GM18907 (cell line): ENCODE data around the gene JUND.

ENCODE experiments used
- ATAC-seq: cut with Tn5 transposase; IDR thresholded peaks from one replicate; pipeline ENCODE4 v1.9.1; 2021; ENCODE audit warnings: mild to moderate bottlenecking, moderate library complexity; ENCODE audit not compliant: unreplicated experiment

JUND gene

DNA sequence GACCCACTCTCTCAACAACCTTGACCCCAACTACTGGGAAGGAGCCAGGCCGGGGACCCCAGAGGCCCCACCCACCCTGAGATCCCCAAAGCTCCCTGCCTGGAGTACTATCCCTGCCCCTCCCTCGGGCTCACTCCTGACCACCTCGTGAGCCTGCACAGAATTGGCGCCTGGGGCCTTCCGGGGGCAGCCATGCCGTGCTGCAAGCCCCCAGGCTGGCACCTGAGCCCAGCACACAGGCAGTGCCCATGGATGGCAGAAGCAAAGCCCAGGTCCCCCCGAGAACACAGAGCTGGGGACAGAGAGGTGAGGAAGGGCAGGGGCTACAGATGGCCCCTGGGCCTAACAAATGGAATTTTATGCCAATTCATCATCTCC, 27.5 kb upstream of the JUND start:
- ATAC-seq, result no peak

DNA sequence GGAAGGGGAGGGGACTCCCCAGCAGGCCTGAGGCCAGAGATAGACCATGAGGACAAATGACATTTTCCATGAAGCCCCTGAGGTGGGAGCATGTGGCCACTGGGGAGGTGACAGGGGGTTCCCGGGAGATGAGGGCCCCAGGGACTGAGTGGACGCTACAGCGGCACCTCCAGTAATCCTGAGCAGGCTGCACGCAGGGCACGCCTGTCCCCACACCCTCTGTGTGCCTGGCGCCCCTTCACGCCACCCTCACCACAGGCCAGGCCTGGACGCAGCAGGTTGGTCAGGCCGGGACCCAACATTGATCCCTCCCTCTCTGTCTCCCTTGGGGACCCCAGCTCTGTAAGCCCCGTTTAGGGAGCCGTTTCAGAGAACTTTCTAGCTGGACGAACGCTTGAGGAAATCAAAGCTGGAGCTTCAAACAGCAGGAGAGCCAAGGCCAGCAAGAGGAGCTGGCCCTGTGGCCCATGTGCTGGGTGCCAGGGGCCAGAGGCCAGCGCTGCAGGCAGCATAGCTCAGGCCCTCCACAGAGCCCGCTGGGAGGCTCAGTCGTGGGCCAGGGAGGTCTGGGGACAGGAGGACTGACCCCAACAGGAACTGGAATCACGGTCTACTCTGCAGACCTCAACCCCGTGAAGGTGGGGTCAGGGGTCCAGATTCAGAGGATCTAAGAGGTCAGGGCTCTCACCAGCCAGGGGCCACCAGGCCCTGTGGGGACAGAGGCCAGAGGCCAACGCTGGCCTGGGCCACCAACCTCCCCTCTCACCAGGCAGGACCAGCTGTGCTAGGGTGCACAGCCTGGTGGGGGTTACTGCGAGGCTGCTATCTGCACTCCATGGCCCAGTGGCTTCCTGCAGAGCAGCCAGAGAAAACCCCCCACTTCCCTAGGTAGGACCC, 26.9 kb upstream of the JUND start:
- ATAC-seq, result no peak

DNA sequence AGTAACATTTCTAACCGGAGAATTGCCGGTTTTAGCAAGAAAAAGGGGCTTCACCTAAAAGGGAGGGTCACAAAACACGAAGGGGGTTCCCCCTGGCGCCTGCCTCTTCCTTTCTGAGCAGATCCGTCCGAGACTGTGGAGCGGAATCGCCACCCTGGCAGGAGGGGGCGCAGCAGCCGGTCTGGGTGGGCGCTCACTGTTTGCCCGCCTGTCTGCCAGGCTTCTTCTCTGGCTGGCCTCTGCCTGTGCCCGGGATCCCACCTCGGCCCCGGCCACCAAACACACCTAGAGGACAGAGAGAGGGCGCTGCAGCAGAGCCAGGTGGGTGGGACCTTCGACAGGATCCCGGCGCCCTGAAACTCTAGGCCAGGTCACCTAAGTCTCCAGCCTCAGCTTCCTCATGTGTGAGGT, 25.9 kb upstream of the JUND start:
- no peak for ATAC-seq

DNA sequence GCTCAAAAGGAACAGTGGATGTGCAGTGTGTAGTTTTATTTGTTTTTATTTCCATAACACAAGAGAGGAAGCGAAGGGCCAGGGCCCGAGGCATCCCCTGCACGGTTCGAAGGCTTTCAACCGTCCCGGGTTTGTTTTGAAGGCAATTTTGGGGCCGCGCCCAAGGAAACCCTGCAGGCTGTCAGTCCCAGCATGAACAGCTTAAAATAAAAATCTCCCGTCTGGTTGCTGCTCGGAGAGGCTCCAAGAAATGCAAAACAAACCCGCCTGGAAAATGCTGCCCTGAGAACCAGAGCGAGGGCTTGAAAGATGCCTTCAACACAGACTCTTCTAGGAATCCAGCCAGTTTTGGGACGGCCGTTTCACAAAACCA, 25.5 kb upstream of the JUND start:
- no peak for ATAC-seq

DNA sequence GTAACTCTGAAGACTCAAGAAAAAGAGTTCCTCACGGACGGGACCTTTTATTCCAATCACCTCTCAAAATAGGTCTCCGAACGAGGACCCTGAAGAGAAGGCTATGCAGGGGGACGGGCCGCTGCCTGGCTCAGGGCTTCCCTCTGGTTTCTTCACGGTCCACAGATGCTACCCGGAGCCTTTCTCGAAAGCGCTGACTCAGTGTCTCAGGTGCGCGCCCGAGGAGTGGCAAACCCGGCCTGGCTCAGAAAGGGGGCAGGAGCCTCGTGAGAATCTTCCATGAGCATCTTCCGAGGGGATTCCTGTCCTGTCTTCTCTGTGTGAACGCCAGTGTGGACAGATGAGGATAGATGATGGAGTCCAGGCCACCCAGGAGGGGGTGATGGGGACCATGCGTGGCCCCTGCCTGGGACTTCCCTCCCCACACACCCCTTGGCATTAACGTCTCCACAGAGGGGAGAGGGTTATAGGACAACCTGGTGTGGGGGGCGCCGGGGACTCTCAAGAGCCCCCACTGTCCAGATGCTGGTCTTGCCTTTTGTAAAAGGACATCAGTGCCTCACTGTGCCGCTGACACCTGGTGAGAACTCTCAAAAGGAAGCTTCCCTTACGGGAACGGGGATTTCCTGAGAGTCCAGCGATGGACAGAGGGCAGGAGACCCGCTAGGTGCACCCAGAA, 24.9 kb upstream of the JUND start:
- no peak for ATAC-seq

DNA sequence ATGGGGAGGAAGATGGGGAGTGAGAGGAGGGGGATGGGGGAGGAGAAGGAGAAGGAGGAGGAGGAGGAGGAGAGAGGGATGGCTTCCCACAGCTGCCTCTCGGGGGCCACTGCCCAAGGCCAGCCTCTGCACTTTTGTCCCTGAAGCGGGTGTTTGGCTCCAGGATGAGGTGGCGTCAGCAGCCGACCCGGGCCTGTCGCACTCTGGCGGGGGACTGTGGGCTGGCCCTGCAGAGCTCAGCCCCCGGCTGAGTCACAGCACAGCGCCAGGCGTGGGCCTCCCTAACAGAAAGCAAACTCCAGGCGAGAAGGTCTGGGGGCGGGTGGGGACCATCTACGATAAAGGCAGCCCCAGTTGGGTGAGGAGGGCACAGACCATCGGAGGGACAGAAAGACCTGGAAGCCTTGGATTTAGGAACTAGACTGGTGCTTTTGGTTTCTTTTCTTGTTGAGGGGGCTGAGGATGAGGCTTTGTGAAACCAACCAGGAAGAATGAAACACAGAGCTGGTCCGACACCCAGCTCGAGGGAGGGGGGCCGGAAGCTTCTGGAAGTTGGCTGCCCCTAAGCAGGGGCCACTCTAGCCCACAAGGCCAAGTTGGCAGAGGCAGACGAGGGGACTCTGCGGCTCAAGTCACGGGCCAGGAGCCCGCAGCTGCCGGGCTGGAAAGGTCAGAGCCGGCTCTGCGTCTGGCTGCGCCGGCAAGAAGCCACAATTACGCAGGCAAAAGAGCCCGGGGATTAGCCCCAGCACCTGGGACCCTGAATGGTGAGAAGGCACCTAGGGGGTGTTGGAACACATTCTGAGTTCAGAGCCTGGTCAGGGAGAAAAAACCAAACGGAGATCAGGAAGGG, 23.3 kb upstream of the JUND start:
- ATAC-seq, result peak; percentile 44

DNA sequence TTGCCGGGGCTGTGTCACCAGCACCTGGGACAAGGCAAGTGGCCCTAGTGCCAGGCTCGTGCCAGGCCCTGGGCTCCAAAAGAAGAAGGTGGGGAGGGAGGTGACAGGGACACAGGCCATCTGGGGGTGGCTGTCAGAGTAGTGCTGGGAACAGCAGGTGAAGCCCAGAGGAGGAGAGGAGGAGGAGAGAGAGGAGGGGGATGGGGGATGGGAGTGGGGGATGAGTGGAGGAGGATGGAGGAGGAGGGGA, 22.7 kb upstream of the JUND start:
- no peak for ATAC-seq

DNA sequence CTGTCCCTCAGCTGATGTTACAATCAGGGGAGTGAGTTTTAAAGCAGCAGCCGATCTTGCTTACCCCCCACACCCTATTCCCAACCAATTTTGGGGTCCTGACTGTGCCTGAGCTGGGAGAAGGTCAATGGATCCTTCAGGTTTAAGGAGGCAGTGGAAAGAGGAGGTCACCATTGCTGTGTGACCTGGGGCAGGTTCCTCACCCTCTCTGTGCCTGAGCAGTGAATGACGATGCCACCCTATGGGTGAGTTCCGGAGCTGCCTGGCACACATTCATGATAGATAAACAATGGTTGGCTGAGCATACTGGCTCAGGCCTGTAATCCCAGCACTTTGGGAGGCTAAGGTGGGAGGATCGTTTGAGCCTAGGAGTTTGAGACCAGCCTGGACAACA, 20.3 kb upstream of the JUND start:
- ATAC-seq, result no peak

DNA sequence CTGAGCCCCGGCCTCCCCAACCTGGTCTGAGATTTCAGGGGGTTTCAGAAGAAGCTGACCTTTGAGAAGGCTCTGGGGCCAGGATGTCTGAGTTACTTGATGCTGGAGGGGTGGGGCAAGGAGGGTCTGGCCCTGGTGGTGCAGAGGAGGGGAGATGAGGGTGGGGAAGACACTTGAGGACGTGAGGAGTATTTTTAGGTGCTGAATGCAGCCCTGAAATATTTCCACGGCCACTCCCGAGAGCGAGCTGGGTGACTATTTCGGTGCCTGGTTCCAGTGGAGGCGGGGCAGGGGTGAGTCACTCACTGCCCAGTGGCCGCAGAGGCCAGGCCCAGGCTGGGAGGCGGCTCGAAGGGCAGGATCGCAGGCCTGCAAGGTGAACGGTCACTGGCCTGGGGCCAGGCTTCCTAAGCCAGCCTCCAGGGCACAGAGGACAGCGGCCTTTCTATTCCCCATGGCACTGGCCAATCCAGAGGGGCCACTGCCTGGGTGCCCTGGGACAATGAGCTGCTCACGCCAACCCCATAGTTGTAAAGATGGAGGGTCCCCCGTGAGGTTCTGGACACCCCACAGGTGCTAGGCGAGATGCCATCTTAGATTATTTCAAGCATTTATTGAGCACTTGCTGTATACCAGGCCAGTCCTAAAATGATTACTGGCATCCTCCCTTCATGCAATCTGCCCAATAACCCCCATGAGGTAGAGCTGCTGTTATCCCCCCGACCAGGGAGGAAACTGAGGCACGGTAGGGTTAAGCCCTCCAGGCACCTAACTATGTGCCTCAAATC, 19.7 kb upstream of the JUND start:
- ATAC-seq, result no peak

DNA sequence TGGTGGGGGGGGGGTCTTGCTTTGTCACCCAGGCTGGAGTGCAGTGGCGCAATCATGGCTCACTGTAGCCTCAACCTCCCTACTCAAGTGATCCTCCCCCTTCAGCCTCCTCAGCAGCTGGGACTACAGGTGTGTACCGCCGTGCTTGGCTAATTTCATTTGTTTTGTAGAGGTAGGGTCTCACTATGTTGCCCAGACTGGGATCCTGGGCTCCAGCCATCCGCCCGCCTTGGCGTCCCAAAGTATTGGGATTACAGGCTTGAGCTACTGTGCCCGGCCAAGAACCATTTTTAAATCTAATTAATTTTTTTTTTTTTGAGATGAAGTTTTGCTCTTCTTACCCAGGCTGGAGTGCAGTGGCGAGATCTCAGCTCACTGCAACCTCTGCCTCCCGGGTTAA, 18.2 kb upstream of the JUND start:
- no peak for ATAC-seq

DNA sequence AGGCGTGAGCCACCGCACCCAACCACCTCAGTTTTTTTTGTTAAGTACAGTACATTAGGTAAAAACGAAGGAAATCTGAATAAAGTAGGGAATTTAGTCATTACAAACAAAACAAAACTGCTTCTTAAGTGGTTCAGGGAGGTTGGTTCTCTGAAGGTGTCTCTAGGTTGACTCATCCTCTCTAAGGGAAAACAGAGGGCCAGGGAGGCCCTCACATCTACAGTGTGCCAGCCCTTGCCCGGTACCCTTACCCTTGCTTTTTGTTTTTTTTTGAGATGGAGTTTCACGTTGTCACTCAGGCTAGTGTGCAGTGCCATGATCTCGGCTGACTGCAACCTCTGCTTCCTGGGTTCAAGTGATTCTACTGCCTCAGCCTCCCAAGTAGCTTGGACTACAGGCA, 17.2 kb upstream of the JUND start:
- no peak for ATAC-seq

DNA sequence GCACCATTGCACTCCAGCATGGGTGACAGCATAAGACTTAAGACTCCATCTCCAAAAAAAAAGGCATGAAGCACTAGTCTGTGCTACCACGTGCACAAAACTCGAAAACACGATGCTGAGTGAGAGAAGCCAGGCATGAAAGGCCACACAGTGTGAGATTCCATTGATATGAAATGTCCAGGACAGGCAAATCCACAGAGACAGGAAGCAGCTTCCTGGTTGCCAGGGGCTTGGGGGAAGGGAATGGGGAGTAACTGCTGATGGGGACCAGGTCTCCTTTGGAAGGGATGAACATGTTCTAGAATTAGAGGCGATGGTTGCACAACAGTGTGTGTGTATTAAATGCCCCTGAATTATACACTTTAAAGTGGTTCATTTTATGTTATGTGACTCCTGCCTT, 15.9 kb upstream of the JUND start:
- ATAC-seq, result no peak

DNA sequence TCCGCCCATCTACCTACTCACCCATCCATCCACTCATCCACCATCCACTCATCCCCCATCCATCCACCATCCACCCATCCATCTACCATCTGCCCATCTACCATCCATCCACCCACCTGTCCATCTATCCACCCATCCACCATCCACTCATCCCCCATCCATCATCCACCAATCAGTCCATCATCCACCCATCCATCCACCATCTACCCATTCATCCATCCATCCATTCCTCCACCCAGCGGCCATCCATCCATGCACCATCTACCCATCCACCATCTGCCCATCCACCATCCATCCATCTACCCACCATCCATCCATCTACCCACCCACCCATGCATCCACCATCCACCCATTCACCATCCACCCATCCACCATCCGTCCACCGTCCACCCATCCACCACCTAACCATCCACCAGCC, 13.6 kb upstream of the JUND start:
- ATAC-seq, result no peak

DNA sequence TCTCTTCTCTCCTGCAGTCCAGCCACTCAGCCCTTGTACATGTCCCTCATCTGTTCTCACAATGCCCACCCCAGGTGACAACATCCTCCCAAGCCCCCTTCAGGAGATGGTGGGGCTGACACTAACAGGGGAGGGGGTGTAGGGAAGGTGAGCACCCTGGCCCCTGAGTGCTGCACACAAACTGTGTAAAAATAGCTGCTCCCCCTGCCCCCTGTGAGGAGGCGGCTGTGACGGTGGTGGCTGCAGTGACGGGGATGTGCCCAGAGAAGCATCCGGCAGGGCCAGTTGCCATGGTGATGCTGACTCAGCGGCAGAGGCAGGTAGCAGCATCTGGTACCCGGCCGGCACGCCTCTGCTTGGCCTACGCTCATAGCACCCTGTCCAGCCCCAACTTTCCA, 13.0 kb upstream of the JUND start:
- no peak for ATAC-seq

DNA sequence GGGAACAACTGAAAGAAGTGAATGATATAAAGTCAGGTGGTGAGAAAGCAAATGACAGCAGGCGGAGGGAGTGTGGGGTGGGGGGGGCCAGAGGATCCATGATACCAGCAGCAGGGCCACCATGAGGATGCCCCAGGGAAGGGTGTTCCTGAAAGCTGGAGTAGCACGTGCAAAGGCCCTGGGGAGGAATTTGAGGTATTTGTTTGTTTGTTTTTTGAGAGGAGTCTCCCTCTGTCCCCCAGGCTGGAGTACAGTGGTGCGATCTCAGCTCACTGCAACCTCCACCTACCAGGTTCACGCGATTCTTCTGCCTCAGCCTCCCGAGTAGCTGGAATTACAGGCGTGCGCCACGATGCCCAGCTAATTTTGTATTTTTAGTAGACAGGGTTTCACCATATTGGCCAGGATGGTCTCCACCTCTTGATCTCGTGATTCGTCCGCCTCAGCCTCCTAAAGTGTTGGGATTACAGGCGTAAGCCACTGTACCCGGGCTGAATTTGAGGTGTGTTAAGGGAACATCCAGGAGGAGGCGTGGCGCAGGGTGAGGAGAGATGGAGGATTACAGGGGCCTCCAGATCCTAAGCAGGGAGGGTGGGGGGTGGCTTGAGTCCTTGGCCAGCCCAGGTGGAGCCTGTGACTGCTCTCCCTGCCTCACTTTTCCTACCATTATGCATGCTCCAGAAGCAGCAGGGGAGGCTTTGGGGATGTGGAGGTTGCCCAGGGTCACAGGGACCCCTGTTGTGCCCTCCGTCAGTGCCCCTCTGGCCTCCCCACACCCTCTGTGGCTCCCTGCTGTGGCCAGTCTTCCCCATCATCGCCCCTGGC, 12.4 kb upstream of the JUND start:
- ATAC-seq, result no peak

DNA sequence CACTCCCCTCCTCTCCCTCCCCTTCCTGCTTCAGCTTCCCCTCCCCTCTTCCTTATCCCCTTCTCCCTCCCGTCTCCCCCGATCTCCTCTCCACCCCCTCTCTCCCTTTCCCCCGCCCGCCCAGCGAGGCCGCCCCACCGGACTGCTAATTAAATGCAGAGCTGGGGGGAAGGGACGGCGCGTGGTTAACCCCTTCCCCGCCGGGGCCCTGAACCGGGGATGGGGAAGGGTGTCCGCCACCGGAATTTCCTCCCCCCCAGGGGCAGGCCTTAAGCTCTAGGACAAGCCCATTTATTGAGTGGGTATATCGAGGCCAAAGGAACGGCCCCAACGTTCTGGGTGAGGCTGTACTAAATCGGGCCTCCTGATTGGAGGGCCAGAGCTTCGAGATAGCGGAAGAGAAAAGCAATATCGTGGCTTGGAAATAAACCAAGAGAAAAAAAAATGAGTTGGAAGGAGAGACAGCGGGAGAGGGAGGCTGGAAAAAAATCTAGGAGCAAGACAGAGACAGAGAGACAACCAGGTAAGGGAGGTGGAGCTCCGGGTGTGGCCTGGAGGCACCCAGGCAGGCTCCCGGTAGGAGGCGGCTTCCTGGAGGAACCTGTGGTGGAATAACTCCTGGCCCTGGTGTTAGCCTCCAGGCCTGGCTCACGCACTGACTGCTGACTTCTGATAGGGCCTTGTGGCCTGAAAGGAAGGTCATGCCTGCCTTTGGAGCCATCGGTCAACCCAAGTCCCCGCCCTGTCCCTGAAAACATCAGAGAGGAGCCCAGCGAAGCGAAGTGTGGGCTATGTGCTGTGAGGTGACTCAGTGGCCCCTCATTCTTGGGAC, 11.6 kb upstream of the JUND start:
- ATAC-seq, result no peak

DNA sequence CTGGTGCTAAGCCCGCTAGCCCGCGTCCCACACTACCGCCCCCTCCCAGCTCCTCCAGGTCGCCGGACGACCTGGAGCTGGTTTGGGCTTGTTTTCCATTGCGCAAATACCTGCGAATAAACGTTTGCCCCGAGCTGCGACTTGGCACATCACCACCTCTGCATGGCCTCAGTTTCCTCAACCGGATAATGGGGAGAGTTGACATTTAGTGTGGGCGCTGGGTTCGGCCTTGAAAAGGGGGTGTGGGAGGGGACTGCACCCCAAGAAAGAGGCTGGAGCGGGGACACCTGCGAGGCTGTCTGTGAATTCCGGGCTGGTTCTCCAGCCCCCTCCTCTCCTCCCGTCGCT, 11.0 kb upstream of the JUND start:
- no peak for ATAC-seq

DNA sequence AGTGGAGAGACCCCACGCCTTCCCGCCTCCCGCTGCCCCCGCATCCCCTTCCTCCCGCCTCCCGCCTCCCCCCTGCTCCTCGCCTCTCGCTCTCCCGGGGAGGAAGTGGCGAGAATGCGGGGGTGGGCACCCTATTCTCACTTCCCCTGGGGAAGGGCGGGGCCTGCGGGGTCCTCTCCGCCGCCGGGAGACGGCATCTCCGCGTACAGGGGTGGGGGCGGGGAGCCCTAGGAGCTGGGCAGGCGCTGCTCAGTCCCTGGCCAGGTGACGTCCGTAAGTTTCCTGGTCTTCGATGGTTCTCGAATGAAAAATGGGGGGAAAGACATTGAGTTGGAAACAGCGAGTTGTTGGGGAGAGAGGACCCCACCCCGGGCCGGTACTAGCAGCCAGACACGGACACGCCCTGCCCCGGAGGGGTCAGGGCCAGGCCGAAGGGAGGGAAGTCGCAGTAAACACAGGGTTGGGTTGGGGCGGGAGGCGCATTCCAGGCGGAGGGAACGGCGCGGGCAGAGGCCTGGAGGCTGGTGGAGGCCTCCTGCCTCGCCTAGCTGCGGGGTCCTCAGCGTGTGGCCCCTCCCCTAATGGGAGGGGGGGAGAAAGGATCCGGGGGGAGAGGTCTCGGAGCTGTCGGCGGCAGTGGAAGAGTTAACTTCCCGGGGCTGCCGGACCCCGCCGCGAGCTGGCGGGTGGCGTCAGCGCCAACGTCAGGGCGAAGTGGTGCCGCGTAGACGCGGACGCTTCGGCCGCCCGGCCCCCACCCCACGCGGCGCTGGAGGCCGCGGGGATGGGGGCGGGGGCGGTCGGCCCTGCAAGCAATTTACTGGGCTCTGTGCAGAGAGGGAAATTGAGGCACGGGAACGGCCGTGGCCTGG, 10.4 kb upstream of the JUND start:
- ATAC-seq, result peak; percentile 41
